Thyroid gland (tissue), 4 donors: ENCODE results near the gene MCCC1.
"Not testable (repeated sequence)": the region's sequence is repeated elsewhere in the genome, so short reads cannot be mapped to it uniquely, and the experiment has no call there.

ENCODE experiments used
- CTCF ChIP-seq, 6 experiments: fragments of 200-600 bp in 3 of 6; fragments of 450-650 bp in 3 of 6; sonication (generic) in 3 of 6; IDR thresholded peaks; one replicate each; pipeline ENCODE4 v1.5.1; 2016 to 2019; ENCODE audit warnings: antibody characterized with exemption in 6 of 6, mild to moderate bottlenecking in 2 of 6, inconsistent platforms in 1 of 6, moderate library complexity in 1 of 6
- POLR2A ChIP-seq, 2 donors: fragments of 450-650 bp; IDR thresholded peaks; one replicate each; pipeline ENCODE4 v1.6.1; 2017; ENCODE audit warnings: antibody characterized with exemption in 2 of 2, mild to moderate bottlenecking in 2 of 2, moderate library complexity in 1 of 2

GRCh38 chr3:183103950-183104349 is 4.7 kb upstream of the MCCC1 start:
- TF ChIP-seq POLR2A, CTCF (IDR thresholded peaks at IDR 0.05): not testable (repeated sequence)
